ENCODE measurements around the gene DOLPP1.

GRCh38 chr9:129111528-129112151 is 30.7 kb downstream of the DOLPP1 start:
- TF ChIP-seq, protein P1, sequence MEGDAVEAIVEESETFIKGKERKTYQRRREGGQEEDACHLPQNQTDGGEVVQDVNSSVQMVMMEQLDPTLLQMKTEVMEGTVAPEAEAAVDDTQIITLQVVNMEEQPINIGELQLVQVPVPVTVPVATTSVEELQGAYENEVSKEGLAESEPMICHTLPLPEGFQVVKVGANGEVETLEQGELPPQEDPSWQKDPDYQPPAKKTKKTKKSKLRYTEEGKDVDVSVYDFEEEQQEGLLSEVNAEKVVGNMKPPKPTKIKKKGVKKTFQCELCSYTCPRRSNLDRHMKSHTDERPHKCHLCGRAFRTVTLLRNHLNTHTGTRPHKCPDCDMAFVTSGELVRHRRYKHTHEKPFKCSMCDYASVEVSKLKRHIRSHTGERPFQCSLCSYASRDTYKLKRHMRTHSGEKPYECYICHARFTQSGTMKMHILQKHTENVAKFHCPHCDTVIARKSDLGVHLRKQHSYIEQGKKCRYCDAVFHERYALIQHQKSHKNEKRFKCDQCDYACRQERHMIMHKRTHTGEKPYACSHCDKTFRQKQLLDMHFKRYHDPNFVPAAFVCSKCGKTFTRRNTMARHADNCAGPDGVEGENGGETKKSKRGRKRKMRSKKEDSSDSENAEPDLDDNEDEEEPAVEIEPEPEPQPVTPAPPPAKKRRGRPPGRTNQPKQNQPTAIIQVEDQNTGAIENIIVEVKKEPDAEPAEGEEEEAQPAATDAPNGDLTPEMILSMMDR (IDR thresholded peaks at IDR 0.05), result no peak
- TF ChIP-seq POLR2A (IDR thresholded peaks at IDR 0.05), result no peak
